Measurements from ENCODE around the gene NPIPB9.
"Not testable (repeated sequence)": the region's sequence is repeated elsewhere in the genome, so short reads cannot be mapped to it uniquely, and the experiment has no call there.

NPIPB9 gene

GRCh38 chr16:28751487-28751886, at the start of gene NPIPB9:
Gene NPIPB9, plus strand, starts transcription at chr16:28751787.
- not testable (repeated sequence) for DNase-seq

GRCh38 chr16:28704246-28704645, 47.3 kb upstream of the NPIPB9 start:
- DNase-seq, result not testable (repeated sequence)

- DNase-seq, result not testable (repeated sequence)
These were observed 40.1 kb upstream of the NPIPB9 start, which contains the start of gene EIF3C for GRCh38 chr16:28711220-28712083. Gene EIF3C, plus strand, starts transcription at chr16:28711464. Its CDS starts 223 bp downstream, at chr16:28711687.

- DNase-seq, result not testable (repeated sequence)
These were observed 28.5 kb upstream of the NPIPB9 start for GRCh38 chr16:28722852-28723650.

GRCh38 chr16:28731253-28731652, 20.3 kb upstream of the NPIPB9 start:
- DNase-seq, result not testable (repeated sequence)

GRCh38 chr16:28732455-28733124, 19.0 kb upstream of the NPIPB9 start:
- DNase-seq, result not testable (repeated sequence)

GRCh38 chr16:28739787-28740186, 11.8 kb upstream of the NPIPB9 start:
- DNase-seq, result not testable (repeated sequence)

GRCh38 chr16:28740631-28741030, 11.0 kb upstream of the NPIPB9 start:
- not testable (repeated sequence) for DNase-seq

- not testable (repeated sequence) for DNase-seq
These were observed 10.3 kb upstream of the NPIPB9 start for GRCh38 chr16:28741295-28741694.

GRCh38 chr16:28746618-28747350, 4.8 kb upstream of the NPIPB9 start:
- DNase-seq, result not testable (repeated sequence)

- DNase-seq, result not testable (repeated sequence)
These were observed 1.6 kb upstream of the NPIPB9 start for GRCh38 chr16:28749997-28750465.

GRCh38 chr16:28750469-28751067, 1.0 kb upstream of the NPIPB9 start:
- not testable (repeated sequence) for DNase-seq

GRCh38 chr16:28781697-28782096, 30.1 kb downstream of the NPIPB9 start:
- DNase-seq, result not testable (repeated sequence)

- DNase-seq, result not testable (repeated sequence)
These were observed 30.8 kb downstream of the NPIPB9 start for GRCh38 chr16:28782357-28782756.

GRCh38 chr16:28802235-28803019, 50.8 kb downstream of the NPIPB9 start:
- peak; percentile 94 for DNase-seq

- not testable (repeated sequence) for DNase-seq
These were observed 56.0 kb downstream of the NPIPB9 start for GRCh38 chr16:28807445-28808120.

GRCh38 chr16:28820016-28820415, 68.4 kb downstream of the NPIPB9 start:
- peak; percentile 76 for DNase-seq

- DNase-seq, result not testable (repeated sequence)
These were observed 69.0 kb downstream of the NPIPB9 start for GRCh38 chr16:28820546-28820945.

GRCh38 chr16:28821874-28822519, 70.4 kb downstream of the NPIPB9 start:
- DNase-seq, result no peak

Measured in hematopoietic multipotent progenitor cell treated with erythropoietin and hydrocortisone succinate and interleukin-3 and kit ligand, for 4 days (in vitro differentiated cells).